Activated T-cell treated with anti-CD3 and anti-CD28 coated beads for 24 hours (primary cell): ENCODE data around the gene GPRC5C.

ENCODE experiments used
- DNase-seq: peaks from one replicate; pipeline ENCODE4 v3.0.0-alpha.2; 2020; ENCODE audit warnings: low read depth

Gene GPRC5C

GRCh38 chr17:74407384-74407783, 24.5 kb upstream of the GPRC5C start:
- no peak for DNase-seq

DNA sequence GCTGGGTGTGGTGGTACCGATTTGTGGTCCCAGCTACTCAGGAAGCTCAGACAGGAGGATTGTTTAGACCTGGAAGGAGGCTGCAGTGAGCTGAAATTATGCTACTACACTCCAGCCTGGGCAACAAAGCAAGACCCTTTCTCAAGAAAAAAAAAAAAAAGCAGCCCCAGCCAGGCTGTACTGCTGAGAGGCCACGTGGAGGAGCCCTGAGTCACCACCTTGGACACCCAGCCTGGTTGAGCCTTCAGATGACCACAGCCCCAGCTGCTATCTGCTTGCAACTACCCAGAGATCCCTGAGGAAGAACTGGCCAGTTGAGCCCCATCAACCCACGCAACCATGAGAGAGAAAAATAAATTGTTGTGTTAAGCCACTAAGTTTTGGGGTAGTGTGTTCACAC, 23.6 kb upstream of the GPRC5C start:
- no peak for DNase-seq

GRCh38 chr17:74408815-74409214, 23.1 kb upstream of the GPRC5C start:
- DNase-seq, result no peak

DNA sequence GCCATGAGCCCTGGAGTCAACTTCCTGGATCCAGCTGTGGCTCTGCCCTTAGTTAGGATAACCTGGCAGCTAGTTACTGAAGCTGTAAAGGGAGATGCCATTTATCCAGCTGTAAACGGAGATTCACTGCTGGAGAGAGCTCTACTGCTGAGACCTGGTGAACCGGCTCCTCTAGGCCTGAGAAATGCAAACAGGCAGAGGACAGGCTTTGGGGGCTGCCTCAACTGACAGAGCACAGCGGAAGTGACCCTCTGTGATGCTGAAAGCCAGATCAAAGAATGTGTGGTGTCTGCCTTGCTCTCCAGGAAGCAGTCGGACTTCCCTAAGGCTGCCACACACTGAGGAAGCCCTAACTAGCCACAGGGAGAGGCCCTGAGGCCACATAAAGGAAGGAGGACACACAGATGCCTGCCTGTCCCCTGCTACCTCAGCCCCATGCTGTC, 21.9 kb upstream of the GPRC5C start:
- DNase-seq, result no peak

DNA sequence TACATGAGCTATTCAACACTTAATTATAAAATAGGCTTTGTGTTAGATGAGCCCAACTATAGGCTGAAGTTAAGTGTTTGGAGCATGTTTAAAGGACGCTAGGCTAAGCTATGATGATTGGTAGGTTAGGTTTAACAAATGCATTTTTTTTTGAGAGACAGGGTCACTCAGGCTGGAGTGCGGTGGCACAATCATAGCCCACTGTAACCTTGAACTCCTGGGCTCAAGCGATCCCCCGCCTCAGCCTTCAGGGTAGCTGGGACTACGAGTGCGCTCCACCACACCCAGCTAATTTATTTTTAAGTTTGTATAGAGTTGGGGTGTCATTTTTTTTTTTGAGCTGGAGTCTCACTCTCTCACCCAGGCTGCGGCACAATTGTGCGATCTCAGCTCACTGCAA, 19.3 kb upstream of the GPRC5C start:
- DNase-seq, result no peak

- DNase-seq, result no peak
Observed at GRCh38 chr17:74413491-74413890, 18.4 kb upstream of the GPRC5C start.

- no peak for DNase-seq
Observed at GRCh38 chr17:74414510-74414909, 17.4 kb upstream of the GPRC5C start.

DNA sequence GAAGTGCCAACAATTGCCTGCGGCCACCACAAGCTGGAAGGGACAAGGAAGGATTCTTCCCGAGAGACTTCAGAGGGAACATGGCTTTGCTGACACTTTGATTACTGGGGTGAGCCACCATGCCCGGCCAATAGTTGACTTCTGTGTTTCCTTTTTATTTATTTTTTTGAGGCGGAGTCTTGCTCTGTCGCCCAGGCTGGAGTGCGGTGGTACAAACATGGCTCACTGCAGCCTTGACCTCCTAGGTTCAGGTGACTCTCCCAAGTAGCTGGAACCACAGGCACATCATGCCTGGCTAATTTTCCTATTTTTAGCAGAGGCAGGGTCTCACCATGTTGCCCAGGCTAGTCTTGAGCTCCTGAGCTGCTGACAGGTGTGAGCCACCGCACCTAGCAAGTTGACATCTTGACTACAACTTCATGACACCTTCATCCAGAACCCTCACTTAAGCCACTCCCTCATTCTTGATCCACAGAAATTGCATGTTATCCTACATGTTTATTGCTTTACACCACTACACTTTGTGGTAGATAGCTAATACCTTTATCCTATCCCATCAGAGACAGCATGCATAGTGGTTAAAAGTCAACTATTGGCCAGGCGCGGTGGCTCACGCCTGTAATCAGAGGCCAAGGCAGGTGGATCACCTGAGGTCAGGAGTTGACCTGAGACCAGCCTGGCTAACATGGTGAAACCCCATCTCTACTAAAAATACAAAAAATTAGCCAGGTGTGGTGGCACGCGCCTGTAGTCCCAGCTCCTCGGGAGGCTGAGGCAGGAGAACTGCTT, 16.1 kb upstream of the GPRC5C start:
- no peak for DNase-seq

DNA sequence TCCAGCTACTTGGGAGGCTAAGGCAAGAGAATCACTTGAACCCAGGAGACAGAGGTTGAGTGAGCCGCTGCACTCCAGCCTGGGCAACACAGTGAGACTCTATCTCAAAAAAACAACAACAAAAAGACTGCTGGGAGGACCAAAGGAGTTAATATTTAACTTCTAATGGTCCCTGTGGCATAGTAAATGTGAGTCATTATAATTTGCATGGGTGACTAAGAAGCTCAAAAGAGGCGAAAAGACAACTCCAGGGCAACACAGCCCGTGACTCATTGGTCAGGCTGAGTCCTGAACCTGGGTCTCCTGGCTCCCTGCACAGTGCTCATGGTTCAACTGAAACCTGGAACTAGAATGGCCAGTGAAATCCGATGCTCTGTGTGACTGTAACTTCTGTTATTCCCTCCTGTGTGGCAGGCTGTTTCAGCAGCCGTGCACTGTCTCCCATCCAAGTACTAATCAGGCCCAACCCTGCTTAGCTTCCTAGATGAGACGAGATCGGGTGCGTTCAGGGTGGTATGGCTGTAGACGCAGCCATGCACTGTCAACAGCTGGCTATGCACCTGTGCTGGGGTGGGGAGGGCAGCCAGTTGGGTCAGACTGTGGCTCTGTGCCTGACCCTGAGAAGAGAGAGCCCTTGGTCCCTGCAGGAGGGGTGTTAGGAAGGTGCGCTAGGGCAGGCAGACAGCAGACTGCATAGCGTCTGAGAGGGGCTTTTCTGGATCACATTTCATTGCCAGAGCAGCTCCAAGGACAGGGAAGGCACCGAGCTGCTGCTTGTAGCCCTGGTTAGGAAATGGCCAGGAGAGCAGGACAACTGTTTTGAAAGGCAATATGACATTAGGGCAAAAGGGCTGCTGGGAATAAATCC, 14.5 kb upstream of the GPRC5C start:
- no peak for DNase-seq

DNA sequence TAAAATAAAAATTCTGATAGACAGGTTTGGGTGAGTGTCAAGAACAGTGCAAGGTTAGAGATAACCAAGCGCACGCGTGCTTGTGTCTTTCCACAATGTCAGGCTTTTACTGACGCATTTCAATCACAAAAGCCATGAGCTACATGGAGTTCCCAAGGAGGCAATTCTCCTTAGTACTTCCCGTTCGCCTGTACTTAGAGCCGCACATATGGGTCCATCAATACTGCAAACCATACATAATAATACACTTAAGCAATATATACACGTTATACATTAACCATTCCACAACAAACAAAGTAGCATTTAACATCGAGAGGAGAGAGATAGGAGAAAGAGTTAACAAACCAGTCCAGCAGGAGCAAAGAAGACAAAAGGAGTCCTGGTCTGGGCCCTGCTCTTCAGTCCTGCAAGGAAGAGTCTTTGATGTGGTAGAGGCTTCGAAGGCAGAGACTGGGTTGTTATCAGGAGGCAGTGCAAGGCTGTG, 11.9 kb upstream of the GPRC5C start:
- DNase-seq, result no peak

DNA sequence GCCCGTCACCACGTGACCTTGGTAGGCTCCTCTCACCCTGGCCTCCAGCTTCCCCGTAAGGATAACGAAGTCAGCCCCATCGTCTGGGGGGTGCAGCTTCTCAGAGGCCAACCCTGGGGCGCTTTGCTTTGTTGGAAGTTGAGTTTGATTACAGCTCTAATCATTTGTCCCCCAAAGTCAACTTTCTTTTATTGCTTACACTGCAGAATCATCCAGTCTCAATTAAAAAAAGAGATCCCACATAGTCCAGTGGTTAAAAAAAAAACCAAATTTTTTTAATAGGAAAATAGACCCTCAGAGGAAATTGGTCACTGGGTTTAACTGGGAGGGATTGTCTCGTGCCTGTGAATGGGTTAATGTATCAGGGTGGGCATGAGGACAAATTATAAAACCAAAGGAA, 7.8 kb upstream of the GPRC5C start:
- DNase-seq, result no peak

DNA sequence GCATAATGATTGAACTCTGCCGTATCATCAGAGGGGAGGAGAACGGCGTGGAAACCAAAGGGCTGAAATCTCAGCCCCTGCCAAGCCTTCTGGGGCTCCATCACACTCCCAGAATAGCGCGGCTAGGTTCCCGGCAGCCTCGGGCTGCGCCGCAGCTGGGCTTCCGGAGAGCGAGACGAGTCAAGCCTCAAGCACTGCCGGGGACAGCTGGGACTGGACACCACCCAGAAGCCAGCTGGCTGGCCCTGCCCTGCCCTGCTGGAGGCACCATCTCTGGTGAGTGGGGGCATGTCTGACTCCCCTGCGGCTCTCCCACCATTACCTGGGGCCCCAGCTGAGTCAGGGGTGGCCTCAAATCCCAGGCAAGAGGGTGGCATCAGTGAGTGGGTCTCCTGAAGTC, 7.2 kb upstream of the GPRC5C start:
- DNase-seq, result no peak

GRCh38 chr17:74426551-74427047, 5.3 kb upstream of the GPRC5C start:
- no peak for DNase-seq

GRCh38 chr17:74427048-74427762, 4.7 kb upstream of the GPRC5C start:
- no peak for DNase-seq

DNA sequence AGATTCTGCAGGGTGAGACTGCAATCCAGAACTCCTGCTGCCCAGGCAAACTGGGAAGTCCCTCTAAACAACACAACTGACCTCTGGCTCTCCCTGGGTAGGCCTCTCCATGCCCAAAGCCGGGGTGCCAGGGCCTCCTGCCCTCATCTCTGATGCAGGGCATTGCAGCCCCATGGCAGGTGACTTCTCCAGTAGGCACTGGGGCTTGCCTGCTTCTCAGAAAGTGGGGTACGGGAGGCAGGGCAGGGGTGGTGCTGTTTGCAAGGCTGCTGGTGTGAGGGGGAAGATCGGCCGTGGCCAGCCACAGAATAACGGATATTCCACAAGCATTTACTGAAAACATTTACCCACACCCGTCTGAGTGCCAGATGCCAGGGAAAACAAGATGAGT, 4.1 kb upstream of the GPRC5C start:
- DNase-seq, result no peak

DNA sequence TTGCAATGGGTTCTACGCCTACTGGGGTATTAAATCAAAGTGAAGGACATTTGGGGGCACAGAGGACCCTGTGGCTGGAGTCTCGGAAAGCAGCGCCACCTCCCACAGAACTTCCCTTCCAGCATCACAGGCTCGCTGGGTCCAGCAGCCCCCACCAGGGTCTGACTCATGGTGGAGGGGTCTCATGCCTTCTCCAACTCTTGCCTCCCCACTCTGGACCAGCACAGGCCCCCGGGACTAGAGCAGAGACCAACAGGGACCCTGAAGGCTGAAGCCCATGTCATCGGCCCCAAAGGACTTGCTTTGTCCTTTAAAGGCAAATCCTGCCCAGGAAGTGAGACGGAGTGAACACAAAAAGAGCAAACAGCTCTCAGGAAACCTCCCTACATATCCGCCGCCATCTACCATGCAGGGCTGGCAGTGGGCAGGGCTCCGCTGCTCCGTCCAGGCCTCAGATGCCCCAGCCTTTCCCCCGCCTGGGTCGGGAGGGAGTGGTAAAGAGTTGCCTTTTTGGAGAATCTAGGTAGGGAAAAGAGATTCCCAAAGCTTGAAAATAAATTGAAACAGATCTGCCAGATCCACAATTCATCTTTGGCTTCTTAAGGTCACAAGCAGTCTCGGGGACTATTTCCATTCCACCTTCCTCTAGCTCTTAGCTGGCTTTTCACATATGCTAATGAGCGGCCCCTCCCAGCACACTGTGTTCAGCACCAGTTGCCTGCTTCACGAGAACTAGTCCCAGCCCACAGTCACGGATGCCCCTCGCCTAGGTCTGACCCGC, 2.1 kb upstream of the GPRC5C start:
- DNase-seq, result no peak

DNA sequence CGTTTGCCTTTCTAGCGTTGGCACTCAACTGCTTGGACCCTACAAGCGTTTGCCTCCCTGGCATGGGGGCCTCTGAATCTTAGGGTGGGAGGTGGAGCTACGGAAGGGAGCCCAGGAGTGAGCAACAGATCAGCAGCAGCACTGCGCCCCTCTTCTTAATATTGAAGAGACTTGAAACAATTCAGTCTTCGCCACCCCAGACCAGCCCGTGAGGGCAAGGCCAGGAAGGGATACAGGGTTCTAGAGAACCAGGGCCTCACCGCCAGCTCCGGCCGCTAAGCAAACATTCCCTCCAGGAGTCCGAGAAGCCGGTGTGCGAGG, 1.5 kb upstream of the GPRC5C start:
- no peak for DNase-seq

- DNase-seq, result no peak
Observed at GRCh38 chr17:74430706-74431567, 951 bp upstream of the GPRC5C start.

- no peak for DNase-seq
Observed at GRCh38 chr17:74432424-74432690, 469 bp downstream of the GPRC5C start.

DNA sequence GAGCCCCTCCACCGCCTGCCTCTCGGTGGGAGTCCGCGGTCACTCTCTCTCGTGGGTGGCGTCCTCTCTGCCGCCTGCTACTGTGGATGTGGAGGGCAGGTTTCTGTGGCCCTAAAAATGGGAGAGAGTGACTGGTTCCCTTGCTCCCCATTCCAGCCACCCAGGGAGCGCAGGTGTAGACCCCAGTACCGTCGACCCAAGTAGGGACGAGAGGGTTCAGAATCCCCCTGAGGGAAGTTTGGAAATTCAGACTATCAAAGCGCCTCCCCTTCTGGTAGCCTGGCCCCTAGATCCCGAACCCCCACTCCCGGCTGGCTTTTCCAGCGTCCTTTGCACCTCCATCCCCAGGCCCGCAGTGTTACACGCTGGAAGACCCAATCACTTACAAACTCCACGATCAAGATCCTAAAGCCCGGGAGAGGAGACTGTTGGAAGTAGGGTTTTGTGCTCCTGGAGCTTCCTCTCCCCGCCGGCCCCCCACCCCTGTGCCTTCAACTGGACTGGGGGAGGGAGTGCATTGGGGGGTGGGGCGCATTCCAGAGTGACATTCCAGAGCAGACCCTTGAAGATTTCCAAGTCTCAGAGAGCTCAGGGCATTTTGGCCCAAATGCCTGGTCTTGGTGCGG, 991 bp downstream of the GPRC5C start:
- DNase-seq, result no peak
